K562 (cell line): Measurements from ENCODE around the gene SRRT. TPM values are rescaled to one million over a fixed set of nuclear protein-coding genes. Genes with fewer than 3 reads are reported as not detected.

Experiments used
- ARID2 ChIP-seq: fragments of 450-650 bp; IDR thresholded peaks from 2 replicates; pipeline ENCODE4 v1.6.1; 2017; ENCODE audit warnings: antibody characterized with exemption, mild to moderate bottlenecking
- BDP1 ChIP-seq: IDR thresholded peaks from 3 replicates; pipeline ENCODE4 v1.6.1; 2011; ENCODE audit not compliant: insufficient read length, insufficient read depth
- CBFA2T2 ChIP-seq: fragments of 450-650 bp; conservative IDR thresholded peaks from 2 replicates; pipeline ENCODE4 v1.6.1; 2017; ENCODE audit warnings: mild to moderate bottlenecking
- CUX1 ChIP-seq: fragments of 200-800 bp; sonication (Bioruptor generic); IDR thresholded peaks from 2 replicates; pipeline ENCODE4 v1.6.1; 2016; ENCODE audit warnings: missing genetic modification characterization, missing compliant biosample characterization
- NFIC ChIP-seq: fragments of 450-650 bp; IDR thresholded peaks from 2 replicates; pipeline ENCODE4 v1.6.1; 2017; ENCODE audit warnings: mild to moderate bottlenecking, inconsistent platforms
- PRPF4 ChIP-seq: fragments of 200-400 bp; formaldehyde crosslinking; IDR thresholded peaks from one replicate; pipeline ENCODE4 v1.6.1; 2017; ENCODE audit warnings: low read length, low read depth, mild to moderate bottlenecking; ENCODE audit not compliant: insufficient read depth, poor library complexity, severe bottlenecking
- ZNF146 ChIP-seq: IDR thresholded peaks from one replicate; pipeline ENCODE4 v1.6.1; 2018; ENCODE audit warnings: missing compliant biosample characterization; ENCODE audit not compliant: unreplicated experiment
- ZNF384 ChIP-seq: IDR thresholded peaks from 2 replicates; pipeline ENCODE4 v1.6.1; 2012; ENCODE audit warnings: low read depth, low read length, improper control_type of control experiment
- polyA plus RNA-seq, 8 experiments: library from polyadenylated mRNA; depleted of rRNA in 4 of 8; stranded (reverse) in 5 of 8; unstranded in 3 of 8; fragments of >200 nt; fragmentation: Nextera tagmentation in 2 of 8; fragmentation: Illumina TruSeq in 1 of 8; extraction: Ambion mirVana in 2 of 8; extraction: Trizol in 1 of 8; gene quantifications; 2 replicates each; pipeline versions ENCODE4 v1.2.1 to v1.2.3, GENCODE V29; 2011 to 2014; ENCODE audit warnings: inconsistent platforms in 1 of 8, missing spikeins in 1 of 8
- total RNA-seq, 7 experiments: library from RNA; depleted of rRNA in 6 of 7; stranded (reverse); fragments of >200 nt in 6 of 7; fragmentation: Illumina TruSeq in 2 of 7; extraction: Trizol in 2 of 7; gene quantifications; 2 replicates each; pipeline versions ENCODE4 v1.2.1 to v1.2.3, GENCODE V29; 2011 to 2021; ENCODE audit warnings: low replicate concordance in 1 of 7
- TF ChIP-seq, protein P1 (sequence below): fragments of 450-650 bp; IDR thresholded peaks from 2 replicates; pipeline ENCODE4 v1.6.1; 2016; ENCODE audit warnings: mild to moderate bottlenecking, moderate library complexity
- TF ChIP-seq, protein P2 (sequence below): fragments of 250-450 bp; sonication (Bioruptor Pico); IDR thresholded peaks from 2 replicates; pipeline ENCODE4 v1.8.0; 2021; ENCODE audit warnings: borderline replicate concordance, mild to moderate bottlenecking, moderate library complexity; ENCODE audit not compliant: poor library complexity, severe bottlenecking

SRRT gene
- total and polyA plus RNA-seq, 9 of the 15 experiments (the other 6 are each of a cell fraction or from before 2014, with no cell fraction given), result 10.3 to 263 (median 84.4) TPM

GRCh38 chr7:100895956-100896731 is 21.2 kb downstream of the SRRT start (continued):
- TF ChIP-seq, protein P1, sequence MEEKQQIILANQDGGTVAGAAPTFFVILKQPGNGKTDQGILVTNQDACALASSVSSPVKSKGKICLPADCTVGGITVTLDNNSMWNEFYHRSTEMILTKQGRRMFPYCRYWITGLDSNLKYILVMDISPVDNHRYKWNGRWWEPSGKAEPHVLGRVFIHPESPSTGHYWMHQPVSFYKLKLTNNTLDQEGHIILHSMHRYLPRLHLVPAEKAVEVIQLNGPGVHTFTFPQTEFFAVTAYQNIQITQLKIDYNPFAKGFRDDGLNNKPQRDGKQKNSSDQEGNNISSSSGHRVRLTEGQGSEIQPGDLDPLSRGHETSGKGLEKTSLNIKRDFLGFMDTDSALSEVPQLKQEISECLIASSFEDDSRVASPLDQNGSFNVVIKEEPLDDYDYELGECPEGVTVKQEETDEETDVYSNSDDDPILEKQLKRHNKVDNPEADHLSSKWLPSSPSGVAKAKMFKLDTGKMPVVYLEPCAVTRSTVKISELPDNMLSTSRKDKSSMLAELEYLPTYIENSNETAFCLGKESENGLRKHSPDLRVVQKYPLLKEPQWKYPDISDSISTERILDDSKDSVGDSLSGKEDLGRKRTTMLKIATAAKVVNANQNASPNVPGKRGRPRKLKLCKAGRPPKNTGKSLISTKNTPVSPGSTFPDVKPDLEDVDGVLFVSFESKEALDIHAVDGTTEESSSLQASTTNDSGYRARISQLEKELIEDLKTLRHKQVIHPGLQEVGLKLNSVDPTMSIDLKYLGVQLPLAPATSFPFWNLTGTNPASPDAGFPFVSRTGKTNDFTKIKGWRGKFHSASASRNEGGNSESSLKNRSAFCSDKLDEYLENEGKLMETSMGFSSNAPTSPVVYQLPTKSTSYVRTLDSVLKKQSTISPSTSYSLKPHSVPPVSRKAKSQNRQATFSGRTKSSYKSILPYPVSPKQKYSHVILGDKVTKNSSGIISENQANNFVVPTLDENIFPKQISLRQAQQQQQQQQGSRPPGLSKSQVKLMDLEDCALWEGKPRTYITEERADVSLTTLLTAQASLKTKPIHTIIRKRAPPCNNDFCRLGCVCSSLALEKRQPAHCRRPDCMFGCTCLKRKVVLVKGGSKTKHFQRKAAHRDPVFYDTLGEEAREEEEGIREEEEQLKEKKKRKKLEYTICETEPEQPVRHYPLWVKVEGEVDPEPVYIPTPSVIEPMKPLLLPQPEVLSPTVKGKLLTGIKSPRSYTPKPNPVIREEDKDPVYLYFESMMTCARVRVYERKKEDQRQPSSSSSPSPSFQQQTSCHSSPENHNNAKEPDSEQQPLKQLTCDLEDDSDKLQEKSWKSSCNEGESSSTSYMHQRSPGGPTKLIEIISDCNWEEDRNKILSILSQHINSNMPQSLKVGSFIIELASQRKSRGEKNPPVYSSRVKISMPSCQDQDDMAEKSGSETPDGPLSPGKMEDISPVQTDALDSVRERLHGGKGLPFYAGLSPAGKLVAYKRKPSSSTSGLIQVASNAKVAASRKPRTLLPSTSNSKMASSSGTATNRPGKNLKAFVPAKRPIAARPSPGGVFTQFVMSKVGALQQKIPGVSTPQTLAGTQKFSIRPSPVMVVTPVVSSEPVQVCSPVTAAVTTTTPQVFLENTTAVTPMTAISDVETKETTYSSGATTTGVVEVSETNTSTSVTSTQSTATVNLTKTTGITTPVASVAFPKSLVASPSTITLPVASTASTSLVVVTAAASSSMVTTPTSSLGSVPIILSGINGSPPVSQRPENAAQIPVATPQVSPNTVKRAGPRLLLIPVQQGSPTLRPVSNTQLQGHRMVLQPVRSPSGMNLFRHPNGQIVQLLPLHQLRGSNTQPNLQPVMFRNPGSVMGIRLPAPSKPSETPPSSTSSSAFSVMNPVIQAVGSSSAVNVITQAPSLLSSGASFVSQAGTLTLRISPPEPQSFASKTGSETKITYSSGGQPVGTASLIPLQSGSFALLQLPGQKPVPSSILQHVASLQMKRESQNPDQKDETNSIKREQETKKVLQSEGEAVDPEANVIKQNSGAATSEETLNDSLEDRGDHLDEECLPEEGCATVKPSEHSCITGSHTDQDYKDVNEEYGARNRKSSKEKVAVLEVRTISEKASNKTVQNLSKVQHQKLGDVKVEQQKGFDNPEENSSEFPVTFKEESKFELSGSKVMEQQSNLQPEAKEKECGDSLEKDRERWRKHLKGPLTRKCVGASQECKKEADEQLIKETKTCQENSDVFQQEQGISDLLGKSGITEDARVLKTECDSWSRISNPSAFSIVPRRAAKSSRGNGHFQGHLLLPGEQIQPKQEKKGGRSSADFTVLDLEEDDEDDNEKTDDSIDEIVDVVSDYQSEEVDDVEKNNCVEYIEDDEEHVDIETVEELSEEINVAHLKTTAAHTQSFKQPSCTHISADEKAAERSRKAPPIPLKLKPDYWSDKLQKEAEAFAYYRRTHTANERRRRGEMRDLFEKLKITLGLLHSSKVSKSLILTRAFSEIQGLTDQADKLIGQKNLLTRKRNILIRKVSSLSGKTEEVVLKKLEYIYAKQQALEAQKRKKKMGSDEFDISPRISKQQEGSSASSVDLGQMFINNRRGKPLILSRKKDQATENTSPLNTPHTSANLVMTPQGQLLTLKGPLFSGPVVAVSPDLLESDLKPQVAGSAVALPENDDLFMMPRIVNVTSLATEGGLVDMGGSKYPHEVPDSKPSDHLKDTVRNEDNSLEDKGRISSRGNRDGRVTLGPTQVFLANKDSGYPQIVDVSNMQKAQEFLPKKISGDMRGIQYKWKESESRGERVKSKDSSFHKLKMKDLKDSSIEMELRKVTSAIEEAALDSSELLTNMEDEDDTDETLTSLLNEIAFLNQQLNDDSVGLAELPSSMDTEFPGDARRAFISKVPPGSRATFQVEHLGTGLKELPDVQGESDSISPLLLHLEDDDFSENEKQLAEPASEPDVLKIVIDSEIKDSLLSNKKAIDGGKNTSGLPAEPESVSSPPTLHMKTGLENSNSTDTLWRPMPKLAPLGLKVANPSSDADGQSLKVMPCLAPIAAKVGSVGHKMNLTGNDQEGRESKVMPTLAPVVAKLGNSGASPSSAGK, result peak; percentile 91
- TF ChIP-seq, protein P2, sequence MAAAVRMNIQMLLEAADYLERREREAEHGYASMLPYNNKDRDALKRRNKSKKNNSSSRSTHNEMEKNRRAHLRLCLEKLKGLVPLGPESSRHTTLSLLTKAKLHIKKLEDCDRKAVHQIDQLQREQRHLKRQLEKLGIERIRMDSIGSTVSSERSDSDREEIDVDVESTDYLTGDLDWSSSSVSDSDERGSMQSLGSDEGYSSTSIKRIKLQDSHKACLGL, result no peak
- TF ChIP-seq ARID2, result no peak
- TF ChIP-seq ZNF146, result no peak
- TF ChIP-seq ZNF384, result no peak
- TF ChIP-seq BDP1, result no peak
- TF ChIP-seq NFIC, result peak; percentile 79
- no peak for TF ChIP-seq CUX1 (CRISPR knock-in tag)
- no peak for TF ChIP-seq PRPF4
- peak; percentile 55 for TF ChIP-seq CBFA2T2
